Endodermal cell (in vitro differentiated cells): ENCODE data around the gene GLIS1. TPM values are rescaled to one million over a fixed set of nuclear protein-coding genes. Genes with fewer than 3 reads are reported as not detected.
A peak's percentile ranks its signal among the peaks of the same experiment; 100 is the strongest.

Experiments
- DNase-seq: peaks from one replicate; pipeline ENCODE4 v3.0.0-alpha.2; 2017
- H3K27ac ChIP-seq: 2 replicates; pipeline ENCODE4 v1.5.1; 2013; ENCODE audit warnings: mild to moderate bottlenecking, low read depth, low read length, moderate library complexity
- H3K27me3 ChIP-seq: 2 replicates; pipeline ENCODE4 v1.6.1; 2013; ENCODE audit warnings: mild to moderate bottlenecking, low read length, moderate library complexity; ENCODE audit not compliant: insufficient read depth, control insufficient read depth, poor library complexity, severe bottlenecking
- H3K36me3 ChIP-seq: 2 replicates; pipeline ENCODE4 v1.7.0; 2013; ENCODE audit warnings: mild to moderate bottlenecking, low read length, moderate library complexity; ENCODE audit not compliant: control insufficient read depth, insufficient read depth
- H3K4me1 ChIP-seq: one replicate; pipeline ENCODE4 v1.7.0; 2013; ENCODE audit warnings: low read length; ENCODE audit not compliant: control insufficient read depth, insufficient read depth
- H3K4me3 ChIP-seq: 2 replicates; pipeline ENCODE4 v1.5.1; 2013; ENCODE audit warnings: mild to moderate bottlenecking, low read length, moderate library complexity
- H3K9ac ChIP-seq: 2 replicates; pipeline ENCODE4 v1.6.1; 2013; ENCODE audit warnings: mild to moderate bottlenecking, low read length, moderate library complexity; ENCODE audit not compliant: poor library complexity, severe bottlenecking; ENCODE audit errors: extremely low read depth
- H3K9me3 ChIP-seq: 2 replicates; pipeline ENCODE4 v1.6.1; 2013; ENCODE audit warnings: mild to moderate bottlenecking, low read length, moderate library complexity; ENCODE audit not compliant: control insufficient read depth
- H3K27ac Mint-ChIP-seq: 2 replicates; pipeline ENCODE4 v1.8.0; 2020; ENCODE audit warnings: mixed read lengths
- H3K27me3 Mint-ChIP-seq: 2 replicates; pipeline ENCODE4 v1.8.0; 2021; ENCODE audit warnings: mild to moderate bottlenecking, mixed read lengths; ENCODE audit not compliant: insufficient read depth
- H3K36me3 Mint-ChIP-seq: 2 replicates; pipeline ENCODE4 v1.8.0; 2020; ENCODE audit warnings: low read depth, mixed read lengths
- H3K4me1 Mint-ChIP-seq: 2 replicates; pipeline ENCODE4 v1.8.0; 2020; ENCODE audit warnings: mixed read lengths
- H3K4me3 Mint-ChIP-seq: 2 replicates; pipeline ENCODE4 v1.8.0; 2020; ENCODE audit warnings: mild to moderate bottlenecking, moderate library complexity, mixed read lengths
- H3K9me3 Mint-ChIP-seq: 2 replicates; pipeline ENCODE4 v1.8.0; 2020; ENCODE audit warnings: mild to moderate bottlenecking, mixed read lengths
- WGBS, 2 experiments: methylation state at CpG; one replicate each; pipeline versions ENCODE4 v1.1.5 to v1.1.7; 2013; ENCODE audit warnings: missing lambda C conversion rate in 2 of 2, mixed read lengths in 1 of 2; ENCODE audit not compliant: insufficient coverage in 1 of 2, insufficient read length in 1 of 2; 5-methylcytosine and 5-hydroxymethylcytosine counted together
- total RNA-seq, 2 donors: library from RNA; stranded (reverse); fragmentation: NEBNext Ultra II Directional in 1 of 2; extraction: Animal tissue kit (Norgen Biotek cat#: 25700) in 1 of 2; gene quantifications; 2 replicates in 1 of 2; 3 replicates in 1 of 2; pipeline ENCODE4 v1.2.1, GENCODE V29; 2021
- TF ChIP-seq, protein P1 (sequence below): fragments of 200-600 bp; sonication (generic); conservative IDR thresholded peaks from 2 replicates; pipeline ENCODE4 v1.5.0; 2021; ENCODE audit warnings: antibody characterized with exemption, mild to moderate bottlenecking

The GLIS1 gene
- total RNA-seq, 2 donors from 2014 or later = 2.1 to 3.9 TPM

DNA sequence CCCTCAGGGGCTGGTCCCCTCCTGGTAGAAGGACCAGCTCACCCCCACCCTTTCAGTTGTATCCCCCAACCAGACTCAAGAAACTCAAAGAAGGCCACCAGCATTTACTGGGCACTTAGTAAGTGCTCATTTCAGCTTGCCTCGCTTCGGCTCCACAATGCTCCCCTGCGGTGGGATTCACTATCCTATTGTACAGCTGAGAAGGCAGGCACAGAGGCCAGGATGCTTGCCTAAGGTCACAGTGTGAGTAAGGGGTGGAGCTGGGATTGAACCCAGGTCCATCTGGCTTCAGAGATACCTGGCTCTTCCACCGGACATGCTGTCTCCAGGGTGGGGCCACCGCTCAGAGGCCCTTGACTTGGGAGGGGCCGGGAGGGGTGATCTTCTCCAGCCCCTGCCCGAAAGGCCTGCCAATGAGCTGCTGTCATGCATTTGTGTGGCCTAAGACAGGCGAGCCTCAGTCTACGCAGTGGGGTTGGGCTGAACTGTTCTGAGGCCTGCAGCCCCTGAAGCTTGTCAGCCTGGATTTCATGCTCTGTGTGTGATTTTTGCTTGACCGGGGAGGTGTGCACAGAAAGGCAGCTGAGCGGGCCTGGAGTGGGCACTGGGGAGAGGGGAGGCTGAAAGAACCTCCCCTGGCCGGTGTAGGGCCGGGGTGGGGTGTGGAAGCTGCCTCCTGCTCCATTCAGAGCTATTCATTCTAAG lies 231.7 kb downstream of the GLIS1 start:
- no peaks in the 10 kb centered on the region for H3K36me3 Mint-ChIP-seq
- no peaks in the 10 kb centered on the region for H3K27me3 Mint-ChIP-seq
- no peaks in the 10 kb centered on the region for H3K36me3 ChIP-seq
- no peak overlapping the region for H3K4me3 Mint-ChIP-seq
- no peak overlapping the region for H3K27ac ChIP-seq
- H3K9me3 ChIP-seq = no peaks in the 10 kb centered on the region
- peaks cover 9% of the 10 kb centered on the region for H3K4me1 ChIP-seq
- H3K4me1 Mint-ChIP-seq = peaks cover 19% of the 10 kb centered on the region
- 85 to 86% methylated on average over 5 to 13 of the region's 13 CpGs for WGBS, 2 experiments
- no peak overlapping the region for H3K4me3 ChIP-seq
- DNase-seq = no peak
- TF ChIP-seq, protein P1, sequence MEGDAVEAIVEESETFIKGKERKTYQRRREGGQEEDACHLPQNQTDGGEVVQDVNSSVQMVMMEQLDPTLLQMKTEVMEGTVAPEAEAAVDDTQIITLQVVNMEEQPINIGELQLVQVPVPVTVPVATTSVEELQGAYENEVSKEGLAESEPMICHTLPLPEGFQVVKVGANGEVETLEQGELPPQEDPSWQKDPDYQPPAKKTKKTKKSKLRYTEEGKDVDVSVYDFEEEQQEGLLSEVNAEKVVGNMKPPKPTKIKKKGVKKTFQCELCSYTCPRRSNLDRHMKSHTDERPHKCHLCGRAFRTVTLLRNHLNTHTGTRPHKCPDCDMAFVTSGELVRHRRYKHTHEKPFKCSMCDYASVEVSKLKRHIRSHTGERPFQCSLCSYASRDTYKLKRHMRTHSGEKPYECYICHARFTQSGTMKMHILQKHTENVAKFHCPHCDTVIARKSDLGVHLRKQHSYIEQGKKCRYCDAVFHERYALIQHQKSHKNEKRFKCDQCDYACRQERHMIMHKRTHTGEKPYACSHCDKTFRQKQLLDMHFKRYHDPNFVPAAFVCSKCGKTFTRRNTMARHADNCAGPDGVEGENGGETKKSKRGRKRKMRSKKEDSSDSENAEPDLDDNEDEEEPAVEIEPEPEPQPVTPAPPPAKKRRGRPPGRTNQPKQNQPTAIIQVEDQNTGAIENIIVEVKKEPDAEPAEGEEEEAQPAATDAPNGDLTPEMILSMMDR = no peak
- peak overlapping the region; percentile 35 for H3K27ac Mint-ChIP-seq
- no peaks in the 10 kb centered on the region for H3K9me3 Mint-ChIP-seq
- no peak overlapping the region for H3K9ac ChIP-seq
- H3K27me3 ChIP-seq = no peaks in the 10 kb centered on the region

DNA sequence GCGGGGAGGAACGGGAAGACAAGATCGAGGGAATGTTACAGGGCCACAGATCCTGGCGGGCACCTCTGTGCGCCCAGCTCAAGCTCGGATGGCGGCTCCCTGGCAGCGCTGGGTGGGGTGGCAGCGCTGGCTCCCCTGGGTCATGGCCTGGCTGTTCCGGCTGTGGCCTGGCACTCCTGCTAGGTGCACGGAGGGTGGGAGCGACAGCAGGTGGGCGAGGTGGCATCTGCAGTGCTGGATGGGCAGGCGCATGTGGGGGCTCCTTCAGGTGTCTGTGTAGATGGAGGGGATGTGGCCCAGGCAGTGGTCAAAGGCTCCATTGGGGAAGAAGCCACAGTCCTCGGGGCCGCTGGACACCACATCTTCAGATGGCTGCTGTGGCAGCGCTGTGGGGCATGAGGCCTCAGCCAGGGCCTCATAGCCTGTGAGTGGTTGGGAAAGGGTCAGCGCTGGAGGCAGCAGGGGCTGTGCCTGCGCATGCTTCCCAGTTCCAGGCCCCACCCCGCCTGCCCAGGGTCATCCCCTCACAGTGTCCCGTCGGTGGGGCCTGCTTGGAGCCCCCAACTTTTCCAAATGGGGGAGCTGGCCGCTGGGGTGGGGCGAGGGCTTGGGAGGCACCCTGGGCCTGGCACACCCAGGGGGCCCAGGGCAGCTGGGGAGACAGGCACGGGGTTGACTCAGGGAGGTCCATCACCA lies 232.5 kb downstream of the GLIS1 start:
- H3K9me3 ChIP-seq = no peaks in the 10 kb centered on the region
- no peaks in the 10 kb centered on the region for H3K36me3 ChIP-seq
- Mint-ChIP-seq H3K27ac (no peak overlapping the region), H3K27me3 (no peaks in the 10 kb centered on the region), H3K4me1 (peaks cover 11% of the 10 kb centered on the region), H3K9me3 (no peaks in the 10 kb centered on the region), H3K4me3 (no peak overlapping the region), H3K36me3 (no peaks in the 10 kb centered on the region)
- no peak overlapping the region for H3K27ac ChIP-seq
- DNase-seq = no peak
- no peak overlapping the region for H3K9ac ChIP-seq
- H3K4me3 ChIP-seq = no peak overlapping the region
- H3K4me1 ChIP-seq = peaks cover 5% of the 10 kb centered on the region
- no peaks in the 10 kb centered on the region for H3K27me3 ChIP-seq
- WGBS, 2 experiments = 95 to 97% methylated on average over 11 to 25 of the region's 25 CpGs
- TF ChIP-seq, protein P1 = no peak

DNA sequence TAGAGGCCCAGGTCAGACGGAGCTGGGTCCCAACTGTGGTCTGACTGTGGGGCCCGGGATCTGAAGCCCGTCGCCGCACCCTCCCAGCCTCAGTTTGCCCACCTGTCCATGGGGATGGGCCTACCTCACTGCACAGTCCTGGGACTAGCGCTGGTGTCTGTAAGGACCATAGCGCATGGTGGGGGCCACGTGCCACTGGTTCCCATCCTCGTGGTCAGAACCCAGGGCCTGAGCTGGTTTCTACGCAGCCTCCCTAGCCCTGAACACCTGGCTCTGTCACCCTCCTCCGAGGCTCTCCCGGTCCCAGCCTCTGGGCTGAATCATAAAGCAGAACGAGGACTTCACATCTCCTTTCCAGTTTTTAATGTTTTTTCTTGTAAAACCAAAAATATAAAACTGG lies 233.1 kb downstream of the GLIS1 start:
- 91 to 98% methylated on average over 13 of the region's 13 CpGs for WGBS, 2 experiments
- Histone ChIP-seq H3K4me1 (no peaks in the 10 kb centered on the region), H3K9me3 (no peaks in the 10 kb centered on the region), H3K36me3 (no peaks in the 10 kb centered on the region), H3K4me3 (no peak overlapping the region), H3K27ac (no peak overlapping the region), H3K9ac (no peak overlapping the region), H3K27me3 (no peaks in the 10 kb centered on the region)
- TF ChIP-seq, protein P1 = no peak
- no peaks in the 10 kb centered on the region for H3K27me3 Mint-ChIP-seq
- H3K9me3 Mint-ChIP-seq = no peaks in the 10 kb centered on the region
- H3K36me3 Mint-ChIP-seq = no peaks in the 10 kb centered on the region
- no peak overlapping the region for H3K27ac Mint-ChIP-seq
- H3K4me1 Mint-ChIP-seq = peaks cover 8% of the 10 kb centered on the region
- no peak overlapping the region for H3K4me3 Mint-ChIP-seq
- DNase-seq = no peak
